LNCaP clone FGC (cell line): ENCODE data around the gene MDN1.
"Not testable (repeated sequence)": the region's sequence is repeated elsewhere in the genome, so short reads cannot be mapped to it uniquely, and the experiment has no call there.

ENCODE experiments used
- DNase-seq: peaks from one replicate; pipeline ENCODE4 v3.0.0-alpha.2; 2011; ENCODE audit warnings: low read depth
- H3K4me3 ChIP-seq: 2 replicates; pipeline ENCODE4 v1.5.1; 2011; ENCODE audit warnings: mild to moderate bottlenecking, low read depth, low read length, control low read depth
- TF ChIP-seq, protein P1 (sequence below): IDR thresholded peaks from 2 replicates; pipeline ENCODE4 v1.5.1; 2012; ENCODE audit warnings: mild to moderate bottlenecking; ENCODE audit not compliant: control insufficient read depth, insufficient read depth; ENCODE audit errors: extremely low read depth

The MDN1 gene

DNA sequence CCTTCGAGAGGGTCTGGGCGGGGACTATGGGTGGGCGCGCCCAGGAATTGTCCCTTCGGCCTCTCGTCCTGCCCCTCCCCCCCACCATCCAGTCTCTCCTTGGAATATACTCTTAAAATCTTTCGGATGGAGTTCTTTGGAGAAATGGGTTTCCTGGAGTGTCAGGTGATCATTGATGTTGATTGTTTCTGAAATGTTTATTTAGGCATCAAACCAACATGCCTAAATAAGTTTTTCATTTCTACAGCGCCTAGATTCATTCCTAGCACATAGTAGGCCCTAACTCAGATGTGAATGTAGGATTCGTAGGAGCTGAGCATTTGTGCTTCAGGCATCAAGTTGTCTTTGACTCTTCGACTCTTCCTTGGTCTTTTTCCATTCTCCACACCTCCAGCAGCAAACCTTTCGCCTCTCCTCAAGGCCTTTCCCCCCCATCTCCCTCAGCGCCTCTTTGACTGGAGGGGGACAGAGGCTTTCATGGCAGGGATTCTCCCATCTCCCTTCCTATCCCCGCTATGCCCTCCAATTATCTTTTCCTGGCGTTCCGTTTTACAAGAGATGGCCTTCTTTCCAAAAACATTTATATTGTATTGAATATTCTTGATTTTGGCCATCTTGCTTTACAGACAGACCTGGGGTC lies 10.7 kb upstream of the MDN1 start:
- H3K4me3 ChIP-seq: peak overlapping the region; percentile 67
- TF ChIP-seq, protein P1, sequence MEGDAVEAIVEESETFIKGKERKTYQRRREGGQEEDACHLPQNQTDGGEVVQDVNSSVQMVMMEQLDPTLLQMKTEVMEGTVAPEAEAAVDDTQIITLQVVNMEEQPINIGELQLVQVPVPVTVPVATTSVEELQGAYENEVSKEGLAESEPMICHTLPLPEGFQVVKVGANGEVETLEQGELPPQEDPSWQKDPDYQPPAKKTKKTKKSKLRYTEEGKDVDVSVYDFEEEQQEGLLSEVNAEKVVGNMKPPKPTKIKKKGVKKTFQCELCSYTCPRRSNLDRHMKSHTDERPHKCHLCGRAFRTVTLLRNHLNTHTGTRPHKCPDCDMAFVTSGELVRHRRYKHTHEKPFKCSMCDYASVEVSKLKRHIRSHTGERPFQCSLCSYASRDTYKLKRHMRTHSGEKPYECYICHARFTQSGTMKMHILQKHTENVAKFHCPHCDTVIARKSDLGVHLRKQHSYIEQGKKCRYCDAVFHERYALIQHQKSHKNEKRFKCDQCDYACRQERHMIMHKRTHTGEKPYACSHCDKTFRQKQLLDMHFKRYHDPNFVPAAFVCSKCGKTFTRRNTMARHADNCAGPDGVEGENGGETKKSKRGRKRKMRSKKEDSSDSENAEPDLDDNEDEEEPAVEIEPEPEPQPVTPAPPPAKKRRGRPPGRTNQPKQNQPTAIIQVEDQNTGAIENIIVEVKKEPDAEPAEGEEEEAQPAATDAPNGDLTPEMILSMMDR: no peak
- no peak for DNase-seq

- TF ChIP-seq, protein P1: no peak
These were observed 10.0 kb upstream of the MDN1 start, which contains the start of gene CASP8AP2 for GRCh38 chr6:89829472-89830169. Gene CASP8AP2, plus strand, starts transcription at chr6:89829880.

DNA sequence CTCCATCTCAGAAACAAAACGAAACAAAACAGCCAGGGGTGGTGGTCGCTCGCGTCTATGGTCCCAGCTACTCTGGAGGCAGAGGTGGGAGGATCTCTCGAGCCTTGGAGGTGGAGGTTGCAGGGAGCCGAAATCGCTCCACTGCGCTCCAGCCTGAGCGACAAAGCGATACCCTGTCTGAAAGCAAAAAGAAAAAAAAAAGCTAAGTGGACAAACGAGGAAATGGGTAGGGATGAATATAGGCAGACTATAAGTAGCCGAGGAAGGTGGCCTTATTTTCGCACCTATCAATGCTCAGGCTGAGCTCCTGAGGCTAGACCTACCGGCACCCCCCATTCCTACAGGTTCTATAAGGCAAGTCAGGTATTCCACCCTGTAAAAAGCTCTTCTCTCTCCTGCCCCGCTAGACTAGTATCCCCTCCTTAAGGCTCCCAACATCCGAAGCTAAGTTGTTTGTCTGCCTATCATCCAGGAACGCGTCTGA lies 9.4 kb upstream of the MDN1 start:
- TF ChIP-seq, protein P1: no peak
- peak overlapping the region; percentile 67 for H3K4me3 ChIP-seq
- DNase-seq: no peak

More at GRCh38 chr6:89829472-89830169, 10.0 kb upstream of the MDN1 start, which contains the start of gene CASP8AP2:
- peak; percentile 91 for DNase-seq
- H3K4me3 ChIP-seq: peak within 1 kb of the TSS; percentile 67

- DNase-seq: not testable (repeated sequence)
- peak overlapping the region; percentile 67 for H3K4me3 ChIP-seq
These were observed 8.9 kb upstream of the MDN1 start for GRCh38 chr6:89828475-89828987.

DNA sequence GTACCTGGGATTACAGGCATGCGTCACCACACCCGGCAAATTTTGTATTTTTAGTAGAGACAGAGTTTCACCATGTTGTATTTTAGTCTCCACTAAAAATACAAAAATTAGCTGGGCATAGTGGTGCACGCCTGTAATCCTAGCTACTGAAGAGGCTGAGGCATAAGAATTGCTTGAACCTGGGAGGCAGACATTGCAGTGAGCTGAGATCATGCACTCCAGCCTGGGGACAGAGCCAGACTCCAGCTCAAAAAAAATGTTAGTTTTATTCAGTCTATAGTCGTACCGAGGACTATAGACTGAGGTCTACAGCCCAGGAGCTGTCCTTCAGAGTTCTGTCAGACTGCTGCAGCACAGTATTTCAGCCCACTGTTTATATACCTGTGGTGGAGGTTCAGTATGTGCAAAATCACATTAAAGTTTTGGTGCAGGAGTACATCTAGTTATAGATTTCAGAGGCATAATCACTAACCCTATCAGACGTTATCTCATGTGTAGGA lies 6.5 kb upstream of the MDN1 start:
- TF ChIP-seq, protein P1: no peak
- no peak for DNase-seq
- H3K4me3 ChIP-seq: no peak overlapping the region

DNA sequence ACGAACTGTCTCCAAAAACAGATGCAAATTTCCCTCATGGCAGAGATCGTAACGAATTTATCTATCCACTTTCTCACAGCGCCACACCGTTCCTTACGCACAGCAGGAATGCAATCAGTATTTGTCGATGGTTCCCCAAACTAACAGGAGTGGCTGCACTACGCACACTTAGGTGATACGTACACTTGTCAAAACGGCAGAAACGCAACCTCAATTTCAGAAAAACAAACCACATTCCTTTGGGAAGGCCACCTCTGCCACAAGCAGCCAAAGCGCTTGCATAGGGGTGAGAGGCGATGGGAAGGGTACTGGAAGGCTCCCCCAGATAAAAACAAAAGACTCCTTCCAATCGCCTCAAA lies 638 bp downstream of the MDN1 start:
- no peak for DNase-seq
- peak overlapping the region; percentile 74 for H3K4me3 ChIP-seq
- TF ChIP-seq, protein P1: no peak

DNA sequence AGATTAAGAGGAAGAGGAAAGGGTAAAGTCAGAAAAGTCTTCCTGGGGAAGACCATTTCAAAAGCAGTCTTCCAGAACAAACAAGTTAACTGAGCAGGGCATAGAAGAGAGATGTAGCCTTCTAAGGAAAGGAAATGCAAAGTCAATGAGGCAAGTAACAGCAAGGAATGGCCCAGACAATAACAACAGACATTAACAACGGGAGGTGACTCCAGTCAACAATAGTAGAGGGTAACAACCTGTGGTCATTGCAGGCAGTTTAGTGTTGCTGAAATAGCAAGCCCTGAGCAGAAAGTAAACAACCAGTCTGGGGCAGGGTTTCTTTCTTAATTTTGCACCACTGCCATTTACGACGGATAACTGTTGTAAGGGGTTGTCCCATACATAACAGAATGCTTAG lies 2.1 kb downstream of the MDN1 start:
- no peak for DNase-seq
- H3K4me3 ChIP-seq: no peak overlapping the region
- TF ChIP-seq, protein P1: no peak

DNA sequence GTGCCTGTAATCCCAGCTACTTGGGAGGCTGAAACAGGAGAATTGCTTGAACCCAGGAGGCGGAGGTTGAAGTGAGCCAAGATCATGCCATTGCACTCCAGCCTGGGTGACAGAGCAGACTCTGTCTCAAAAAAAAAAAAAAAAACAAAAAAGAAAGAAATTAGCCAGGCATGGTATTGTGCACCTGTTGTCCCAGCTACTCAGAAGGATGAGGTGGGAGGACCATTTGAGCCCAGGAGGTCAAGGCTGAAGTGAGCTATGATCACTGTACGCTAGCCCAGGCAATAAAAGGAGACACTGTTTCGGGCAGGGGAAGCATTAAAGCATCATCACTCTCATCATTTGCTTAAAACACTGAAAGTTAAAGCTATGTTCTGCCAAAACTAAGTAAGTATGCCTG lies 6.2 kb downstream of the MDN1 start:
- H3K4me3 ChIP-seq, DNase-seq: not testable (repeated sequence)
